Cardiac fibroblast (primary cell): ENCODE results near the gene ANKLE2.

Experiments used
- DNase-seq, 2 donors: peaks; one replicate each; pipeline versions ENCODE4 v3.0.0 to v3.0.0-alpha.2; 2010; ENCODE audit warnings: low read depth in 2 of 2
- H3K4me3 ChIP-seq, 2 donors: replicated peaks in 1 of 2; 1 replicate in 1 of 2; 2 replicates in 1 of 2; pipeline ENCODE4 v1.5.1; 2011; ENCODE audit warnings: low read depth in 2 of 2, low read length in 2 of 2, mild to moderate bottlenecking in 2 of 2, moderate library complexity in 1 of 2
- CTCF ChIP-seq: IDR thresholded peaks from one replicate; pipeline ENCODE4 v1.5.1; 2011; ENCODE audit warnings: low read depth, mild to moderate bottlenecking, low read length, inconsistent platforms

The ANKLE2 gene

GRCh38 chr12:132710043-132710404, 51.6 kb downstream of the ANKLE2 start:
- no peak for TF ChIP-seq CTCF
- H3K4me3 ChIP-seq = peak overlapping the region; percentile 74 to 90
- no peak for DNase-seq

GRCh38 chr12:132708150-132708549, 53.5 kb downstream of the ANKLE2 start:
- H3K4me3 ChIP-seq = no peak overlapping the region
- no peak for TF ChIP-seq CTCF
- DNase-seq = no peak

- DNase-seq = no peak
- TF ChIP-seq CTCF = no peak
- H3K4me3 ChIP-seq = no peak overlapping the region
Measured at GRCh38 chr12:132707241-132707640, 54.4 kb downstream of the ANKLE2 start.

GRCh38 chr12:132703641-132704040, 58.0 kb downstream of the ANKLE2 start:
- TF ChIP-seq CTCF = no peak
- DNase-seq = no peak
- H3K4me3 ChIP-seq = no peak overlapping the region

GRCh38 chr12:132702640-132703039, 59.0 kb downstream of the ANKLE2 start:
- no peak overlapping the region for H3K4me3 ChIP-seq
- no peak for DNase-seq
- no peak for TF ChIP-seq CTCF

GRCh38 chr12:132700212-132700822, 61.3 kb downstream of the ANKLE2 start:
- H3K4me3 ChIP-seq = no peak overlapping the region
- DNase-seq = peak; percentile 38 to 70
- no peak for TF ChIP-seq CTCF

- no peak overlapping the region for H3K4me3 ChIP-seq
- DNase-seq = no peak
- TF ChIP-seq CTCF = no peak
Measured at GRCh38 chr12:132698341-132698740, 63.3 kb downstream of the ANKLE2 start.
